Measurements from ENCODE around the gene ESPN.

GRCh38 chr1:6473156-6473555, 48.6 kb downstream of the ESPN start:
- TF ChIP-seq, protein P1, sequence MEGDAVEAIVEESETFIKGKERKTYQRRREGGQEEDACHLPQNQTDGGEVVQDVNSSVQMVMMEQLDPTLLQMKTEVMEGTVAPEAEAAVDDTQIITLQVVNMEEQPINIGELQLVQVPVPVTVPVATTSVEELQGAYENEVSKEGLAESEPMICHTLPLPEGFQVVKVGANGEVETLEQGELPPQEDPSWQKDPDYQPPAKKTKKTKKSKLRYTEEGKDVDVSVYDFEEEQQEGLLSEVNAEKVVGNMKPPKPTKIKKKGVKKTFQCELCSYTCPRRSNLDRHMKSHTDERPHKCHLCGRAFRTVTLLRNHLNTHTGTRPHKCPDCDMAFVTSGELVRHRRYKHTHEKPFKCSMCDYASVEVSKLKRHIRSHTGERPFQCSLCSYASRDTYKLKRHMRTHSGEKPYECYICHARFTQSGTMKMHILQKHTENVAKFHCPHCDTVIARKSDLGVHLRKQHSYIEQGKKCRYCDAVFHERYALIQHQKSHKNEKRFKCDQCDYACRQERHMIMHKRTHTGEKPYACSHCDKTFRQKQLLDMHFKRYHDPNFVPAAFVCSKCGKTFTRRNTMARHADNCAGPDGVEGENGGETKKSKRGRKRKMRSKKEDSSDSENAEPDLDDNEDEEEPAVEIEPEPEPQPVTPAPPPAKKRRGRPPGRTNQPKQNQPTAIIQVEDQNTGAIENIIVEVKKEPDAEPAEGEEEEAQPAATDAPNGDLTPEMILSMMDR (conservative IDR thresholded peaks at IDR 0.05; ENCODE audit: low read length) = no peak
- no peak for TF ChIP-seq EZH2phosphoT487 (IDR thresholded peaks at IDR 0.05; ENCODE audit: borderline replicate concordance)

Measured in Loucy (cell line).